Measurements from ENCODE around the gene KPNA6. TPM values are rescaled to one million over a fixed set of nuclear protein-coding genes. Genes with fewer than 3 reads are reported as not detected.

KPNA6 gene
- total RNA-seq, 4 donors from 2014 or later, result 35.3 to 51.2 (median 39.1) TPM

DNA sequence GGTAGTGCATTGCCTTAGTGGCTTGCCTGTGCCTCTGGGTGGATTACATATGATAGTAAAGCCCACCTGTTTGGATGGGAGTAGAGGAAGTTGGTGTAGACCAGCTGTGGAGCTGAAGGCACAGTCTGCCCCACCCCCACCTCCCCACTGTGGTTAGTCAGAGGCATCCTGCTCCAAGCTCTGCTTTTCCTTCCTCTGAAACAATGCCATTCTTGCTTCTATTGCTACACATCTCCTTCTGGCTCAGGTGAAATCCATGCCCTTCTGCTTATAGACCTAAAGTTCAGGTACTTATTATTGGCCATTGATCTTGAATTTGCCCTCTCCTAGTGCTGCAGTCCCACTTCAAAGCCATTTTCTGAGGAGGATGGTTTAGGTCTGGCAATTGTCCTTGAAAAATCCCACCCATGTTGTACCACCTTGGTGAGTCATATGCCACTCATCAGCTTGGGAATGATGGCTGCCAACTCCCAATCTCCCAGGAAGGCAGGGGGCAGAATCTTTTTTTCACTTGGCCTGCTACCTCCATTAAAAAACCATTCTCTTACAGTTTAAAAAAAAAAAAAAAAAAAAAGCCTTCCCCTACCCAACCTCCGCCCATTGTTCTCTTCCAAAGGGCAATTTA, 64.9 kb downstream of the KPNA6 start:
- ATAC-seq (ENCODE audit: low FRiP score) (no peak), DNase-seq (ENCODE audit: low spot score) (no peak)
- TF ChIP-seq, protein P1, sequence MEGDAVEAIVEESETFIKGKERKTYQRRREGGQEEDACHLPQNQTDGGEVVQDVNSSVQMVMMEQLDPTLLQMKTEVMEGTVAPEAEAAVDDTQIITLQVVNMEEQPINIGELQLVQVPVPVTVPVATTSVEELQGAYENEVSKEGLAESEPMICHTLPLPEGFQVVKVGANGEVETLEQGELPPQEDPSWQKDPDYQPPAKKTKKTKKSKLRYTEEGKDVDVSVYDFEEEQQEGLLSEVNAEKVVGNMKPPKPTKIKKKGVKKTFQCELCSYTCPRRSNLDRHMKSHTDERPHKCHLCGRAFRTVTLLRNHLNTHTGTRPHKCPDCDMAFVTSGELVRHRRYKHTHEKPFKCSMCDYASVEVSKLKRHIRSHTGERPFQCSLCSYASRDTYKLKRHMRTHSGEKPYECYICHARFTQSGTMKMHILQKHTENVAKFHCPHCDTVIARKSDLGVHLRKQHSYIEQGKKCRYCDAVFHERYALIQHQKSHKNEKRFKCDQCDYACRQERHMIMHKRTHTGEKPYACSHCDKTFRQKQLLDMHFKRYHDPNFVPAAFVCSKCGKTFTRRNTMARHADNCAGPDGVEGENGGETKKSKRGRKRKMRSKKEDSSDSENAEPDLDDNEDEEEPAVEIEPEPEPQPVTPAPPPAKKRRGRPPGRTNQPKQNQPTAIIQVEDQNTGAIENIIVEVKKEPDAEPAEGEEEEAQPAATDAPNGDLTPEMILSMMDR (IDR thresholded peaks at IDR 0.05), result no peak

DNA sequence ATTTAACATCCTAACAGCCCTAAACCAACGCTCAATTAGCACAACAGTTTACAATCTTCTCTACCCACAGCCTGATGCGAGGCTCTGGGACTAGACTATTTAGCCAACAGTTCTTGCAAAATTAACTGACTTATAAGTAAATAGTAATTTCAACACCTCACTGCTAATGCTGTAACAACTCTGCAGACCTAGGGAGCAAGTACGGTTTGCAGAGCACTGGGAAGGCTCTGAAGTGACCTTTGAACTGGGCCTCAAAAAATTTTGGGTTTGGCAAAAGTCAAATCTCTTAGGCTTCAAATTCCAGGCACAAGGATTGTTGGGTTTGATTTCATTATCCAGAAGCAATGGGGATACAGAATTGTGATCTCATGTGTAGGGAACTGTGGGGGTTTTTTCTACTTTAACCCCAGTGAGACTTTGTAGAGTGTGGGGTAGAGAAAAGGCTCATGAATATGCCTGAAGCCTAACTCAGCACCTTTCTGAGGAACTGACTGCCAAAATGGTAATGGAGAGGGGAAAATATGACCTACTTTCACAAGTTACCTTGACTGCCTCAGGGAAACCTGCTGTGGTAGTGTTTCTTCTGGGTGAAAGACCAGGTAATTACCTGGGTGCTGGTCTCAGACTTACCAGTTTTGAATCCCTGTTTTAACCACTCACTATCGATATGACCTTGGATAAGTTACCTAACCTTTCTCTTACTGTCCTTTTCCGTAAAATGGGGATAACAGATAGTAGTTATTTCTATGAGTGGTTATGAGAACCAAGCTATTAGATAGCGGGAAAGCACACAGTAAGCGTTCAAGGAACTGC, 70.7 kb downstream of the KPNA6 start:
- ATAC-seq (ENCODE audit: low FRiP score), result no peak
- TF ChIP-seq, protein P1 (IDR thresholded peaks at IDR 0.05), result no peak
- DNase-seq (ENCODE audit: low spot score), result no peak

DNA sequence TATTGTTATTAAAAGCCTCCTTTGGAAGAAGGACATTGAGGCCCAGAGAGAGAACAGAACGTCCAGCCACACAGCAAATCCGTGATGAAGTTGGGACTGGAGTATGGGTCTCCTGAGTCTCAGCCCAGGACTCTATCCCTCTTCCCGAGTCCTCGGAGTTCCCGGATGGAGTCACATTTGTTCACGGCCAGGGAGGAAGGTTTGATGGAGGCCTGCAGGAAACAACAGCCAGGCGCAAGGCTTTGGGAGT, 71.3 kb downstream of the KPNA6 start:
- ATAC-seq (ENCODE audit: low FRiP score) (peak; percentile 1), DNase-seq (ENCODE audit: low spot score) (no peak)
- TF ChIP-seq, protein P1 (IDR thresholded peaks at IDR 0.05), result no peak

DNA sequence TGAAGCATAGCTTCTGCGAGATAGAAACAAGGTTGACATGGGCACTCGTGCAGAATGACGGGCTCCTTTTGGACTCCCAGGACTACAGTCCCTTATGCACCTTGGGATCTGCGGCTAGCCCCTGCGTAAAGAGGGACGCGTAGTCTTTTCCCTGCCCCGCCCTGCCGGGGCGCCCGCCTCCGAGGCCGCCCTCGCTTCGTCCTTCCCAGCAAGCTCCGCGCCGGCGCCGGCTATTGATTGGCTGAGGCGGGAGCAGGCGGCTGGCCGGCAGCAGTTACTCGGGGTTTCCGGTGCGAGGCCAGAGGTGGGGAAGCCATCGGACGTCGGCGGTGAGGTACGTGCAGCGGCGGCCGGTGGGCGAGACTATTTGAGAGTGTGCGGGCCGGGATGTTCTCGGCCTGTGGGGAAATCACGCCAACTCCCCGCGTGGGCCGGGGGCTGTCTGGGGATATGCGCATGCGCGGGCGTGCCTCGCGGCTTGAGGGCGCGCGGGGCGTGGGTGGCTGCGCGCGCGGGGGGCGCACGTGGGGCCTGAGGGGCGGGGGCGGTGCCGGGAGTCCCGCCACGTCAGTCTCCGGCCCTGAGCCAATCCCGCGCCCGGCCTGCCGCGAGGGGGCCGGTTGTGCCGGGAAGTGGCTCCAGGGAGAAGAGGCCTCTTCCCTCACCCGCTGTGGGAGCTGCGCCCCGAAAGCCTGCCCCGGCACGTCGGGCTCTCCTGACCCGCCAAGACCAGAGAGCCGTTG, 71.8 kb downstream of the KPNA6 start, which contains the start of gene TXLNA:
TSS of gene TXLNA (plus strand) at position 233 of the 743 bp plus-strand sequence. CDS start 671 bp downstream, outside the sequence.
- TF ChIP-seq, protein P1 (IDR thresholded peaks at IDR 0.05), result no peak
- DNase-seq (ENCODE audit: low spot score), result peak; percentile 81
- ATAC-seq (ENCODE audit: low FRiP score), result peak; percentile 91

DNA sequence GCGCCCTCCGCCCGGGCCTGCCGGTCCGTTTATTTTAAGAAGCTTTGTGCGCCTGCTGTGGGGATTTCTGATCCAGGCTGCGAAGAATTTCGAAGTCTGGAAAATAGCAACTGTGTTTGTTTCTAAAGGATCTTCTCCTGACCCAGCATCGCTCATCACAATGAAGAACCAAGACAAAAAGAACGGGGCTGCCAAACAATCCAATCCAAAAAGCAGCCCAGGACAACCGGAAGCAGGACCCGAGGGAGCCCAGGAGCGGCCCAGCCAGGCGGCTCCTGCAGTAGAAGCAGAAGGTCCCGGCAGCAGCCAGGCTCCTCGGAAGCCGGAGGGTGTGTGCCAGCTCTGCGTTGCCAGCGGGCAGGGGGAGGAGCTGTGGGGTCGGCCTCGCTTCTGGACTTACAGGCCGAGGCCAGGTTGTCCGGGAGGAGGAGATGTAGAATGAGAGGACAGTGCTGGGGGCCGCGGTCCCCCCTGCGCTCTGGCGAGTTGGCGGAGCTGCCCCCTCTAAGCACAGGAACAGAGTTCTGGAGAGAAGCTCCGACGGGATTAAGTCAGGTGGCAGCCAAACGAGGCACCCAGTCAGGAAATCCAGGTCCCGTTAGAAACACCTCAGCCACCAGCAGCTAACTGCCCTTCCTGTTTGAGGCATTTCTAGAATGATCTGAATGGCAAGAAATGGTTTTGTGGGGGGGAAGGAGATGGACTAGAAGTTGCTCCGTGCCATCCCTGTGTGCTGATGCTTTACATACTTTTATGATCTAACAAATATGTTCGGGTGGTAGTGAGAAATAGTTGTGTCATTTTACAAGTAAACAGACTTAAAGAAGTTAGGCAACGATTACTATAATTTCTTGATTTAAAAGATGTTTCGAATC, 72.6 kb downstream of the KPNA6 start:
- ATAC-seq (ENCODE audit: low FRiP score) (peak; percentile 63), DNase-seq (ENCODE audit: low spot score) (no peak)
- TF ChIP-seq, protein P1 (IDR thresholded peaks at IDR 0.05), result no peak

DNA sequence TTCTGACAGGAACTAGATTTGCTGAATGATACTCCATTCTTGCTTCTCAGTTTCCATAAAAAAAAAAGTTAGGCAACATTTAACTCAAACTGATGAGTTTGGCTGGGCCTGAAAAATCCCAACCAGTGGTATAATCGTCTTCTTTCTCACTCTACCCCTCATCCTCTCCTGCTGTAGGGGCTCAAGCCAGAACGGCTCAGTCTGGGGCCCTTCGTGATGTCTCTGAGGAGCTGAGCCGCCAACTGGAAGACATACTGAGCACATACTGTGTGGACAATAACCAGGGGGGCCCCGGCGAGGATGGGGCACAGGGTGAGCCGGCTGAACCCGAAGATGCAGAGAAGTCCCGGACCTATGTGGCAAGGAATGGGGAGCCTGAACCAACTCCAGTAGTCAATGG, 73.2 kb downstream of the KPNA6 start:
- TF ChIP-seq, protein P1 (IDR thresholded peaks at IDR 0.05), result no peak
- no peak for ATAC-seq (ENCODE audit: low FRiP score)
- DNase-seq (ENCODE audit: low spot score), result no peak
